Measurements from ENCODE around the gene PLEK. TPM values are rescaled to one million over a fixed set of nuclear protein-coding genes. Genes with fewer than 3 reads are reported as not detected.
"Not testable (repeated sequence)": the region's sequence is repeated elsewhere in the genome, so short reads cannot be mapped to it uniquely, and the experiment has no call there.

Gene PLEK
- total RNA-seq, 1 experiment from 2014 or later = not detected

DNA sequence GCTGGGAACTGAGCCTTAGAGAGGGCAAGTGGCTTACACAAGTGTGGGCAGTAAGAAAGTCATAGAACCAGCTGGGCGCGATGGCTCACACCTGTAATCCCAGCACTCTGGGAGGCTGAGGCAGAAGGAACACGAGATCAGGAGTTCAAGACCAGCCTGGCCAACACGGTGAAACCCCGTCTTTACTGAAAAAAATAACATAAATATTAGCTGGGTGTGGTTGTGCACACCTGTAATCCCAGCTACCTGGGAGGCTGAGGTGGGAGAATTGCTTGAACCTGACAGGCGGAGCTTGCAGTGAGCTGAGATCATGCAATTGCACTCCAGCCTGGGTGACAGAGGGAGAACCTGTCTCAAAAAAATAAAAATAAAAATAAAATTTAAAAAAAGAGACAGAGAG, 13.7 kb downstream of the PLEK start:
- in situ Hi-C loops (cut with HindIII; ENCODE audit: low sequenced_read_pairs); DNase-seq (ENCODE audit: low spot score): not testable (repeated sequence)

DNA sequence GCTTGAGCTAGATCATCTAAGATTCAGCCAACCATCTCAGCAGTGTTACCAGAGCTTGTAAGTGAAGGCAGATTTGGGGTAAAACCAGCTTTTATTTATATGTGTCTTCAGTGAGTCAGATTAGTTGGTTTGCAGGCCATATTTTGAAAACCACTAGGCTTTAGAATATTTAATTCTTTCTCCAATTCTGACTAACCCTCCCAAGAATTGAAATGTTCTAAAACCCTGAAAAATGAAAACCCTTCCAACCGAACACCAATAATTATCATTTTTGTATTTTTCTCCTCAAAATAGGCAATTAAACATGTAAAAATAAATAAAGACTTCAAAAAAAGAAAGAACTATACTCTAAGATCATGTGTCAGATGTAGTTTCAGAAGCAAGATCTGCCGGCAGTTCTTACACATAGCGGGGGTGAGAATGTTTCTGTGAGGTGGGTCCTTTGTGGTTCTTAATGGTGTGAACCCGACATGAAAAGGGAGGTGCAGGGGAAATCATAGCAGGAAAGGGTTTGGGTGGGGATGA, 14.2 kb downstream of the PLEK start:
- in situ Hi-C loops (cut with HindIII; ENCODE audit: low sequenced_read_pairs) = no loop called here
- no peak for DNase-seq (ENCODE audit: low spot score)

DNA sequence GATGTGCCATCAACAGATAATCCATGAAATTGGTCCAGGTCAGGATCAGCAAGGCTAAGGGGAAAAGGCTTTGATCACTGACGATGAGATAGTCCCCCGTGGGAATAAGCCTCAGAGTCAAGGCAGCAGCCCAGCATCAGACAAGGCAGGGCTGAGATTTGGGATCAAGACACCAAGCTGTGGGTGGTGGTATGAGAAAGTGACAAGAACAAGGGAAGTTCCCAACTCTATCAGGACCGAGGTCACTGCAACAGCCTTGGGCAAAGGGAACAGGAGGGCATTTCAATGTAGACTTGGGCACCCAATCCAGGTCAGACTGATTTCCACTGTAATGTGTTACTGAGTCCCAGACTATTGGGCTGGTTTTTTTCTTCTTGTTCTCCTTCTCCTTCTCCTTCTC, 18.7 kb downstream of the PLEK start:
- DNase-seq (ENCODE audit: low spot score) = no peak
- in situ Hi-C loops (cut with HindIII; ENCODE audit: low sequenced_read_pairs) = no loop called here

DNA sequence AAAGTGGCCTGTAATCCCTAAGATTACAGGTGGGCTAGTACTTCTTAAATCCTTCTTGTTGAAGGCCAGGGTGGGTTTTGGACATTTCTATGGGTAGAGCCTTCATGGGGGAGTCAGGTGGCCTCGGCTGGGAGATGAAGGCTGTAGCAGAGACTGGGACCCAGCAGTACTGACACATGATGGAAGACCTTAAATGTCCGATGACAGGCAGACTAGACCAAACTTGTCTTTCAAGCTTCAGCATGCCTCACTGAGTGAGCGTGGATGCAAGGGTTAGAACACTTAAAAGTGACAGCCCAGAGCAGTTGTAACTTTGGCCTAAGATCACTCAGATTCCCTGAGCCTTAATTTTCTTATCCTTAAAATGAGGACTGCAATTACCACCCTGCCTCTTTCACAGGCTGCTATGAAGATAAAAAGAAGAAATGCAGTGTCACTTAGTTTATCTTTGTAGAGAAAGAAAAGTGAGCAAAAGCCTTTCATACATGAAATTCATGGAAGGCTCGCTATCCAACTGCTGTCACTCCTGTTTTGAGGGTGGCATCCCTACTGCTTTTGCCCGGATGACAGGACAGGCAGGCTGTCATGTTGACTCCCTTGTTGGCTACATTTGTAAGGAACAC, 19.5 kb downstream of the PLEK start:
- in situ Hi-C loops (cut with HindIII; ENCODE audit: low sequenced_read_pairs) = no loop called here
- DNase-seq (ENCODE audit: low spot score) = no peak

DNA sequence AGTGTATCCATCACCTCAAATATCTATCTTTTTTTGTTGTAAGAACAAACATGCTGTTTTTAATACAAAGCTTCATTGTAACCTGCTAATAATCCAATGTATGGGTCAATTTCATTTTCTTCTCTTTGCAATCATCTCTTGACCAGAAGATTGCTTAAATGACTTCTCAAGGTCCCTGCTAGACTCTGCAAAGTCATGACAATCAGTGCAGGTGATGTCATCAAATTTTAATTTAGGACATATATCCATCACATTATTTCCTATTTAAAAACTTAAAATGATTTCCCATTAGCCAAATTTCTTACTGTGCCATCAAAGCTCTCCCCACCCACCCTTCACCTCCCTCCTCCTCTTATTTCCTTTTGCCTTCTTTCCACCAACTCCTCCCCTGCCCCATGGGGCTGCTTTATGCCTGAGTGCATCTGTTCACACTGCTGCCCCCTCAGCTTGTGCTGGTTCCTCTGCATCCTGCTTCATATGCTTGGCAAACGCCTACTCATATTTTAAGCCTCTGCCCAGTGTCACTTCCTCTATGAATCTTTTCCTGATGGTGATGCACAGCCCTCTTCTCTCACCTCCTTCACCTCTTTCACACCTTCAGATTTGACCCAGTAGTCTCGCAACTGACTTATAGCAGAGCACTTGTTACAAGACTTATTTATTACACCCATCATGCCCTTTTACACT, 20.3 kb downstream of the PLEK start:
- no peak for DNase-seq (ENCODE audit: low spot score)
- in situ Hi-C loops (cut with HindIII; ENCODE audit: low sequenced_read_pairs) = no loop called here

DNA sequence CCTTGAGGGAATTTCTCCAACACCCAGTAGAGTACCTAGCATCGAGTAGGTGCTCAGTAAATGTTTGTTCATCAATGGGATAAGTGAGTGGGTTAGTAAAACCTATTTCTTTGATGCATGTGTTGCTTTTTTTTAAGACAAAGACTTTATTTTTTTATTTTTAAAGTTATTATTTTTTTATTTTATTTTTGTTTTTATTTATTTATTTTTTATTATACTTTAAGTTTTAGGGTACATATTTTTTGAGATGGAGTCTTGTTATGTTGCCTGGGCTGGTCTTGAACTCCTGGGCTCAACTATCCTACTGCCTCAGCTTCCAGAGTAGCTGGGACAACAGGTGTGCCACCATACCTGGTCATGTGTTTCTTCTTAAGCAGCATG, 20.8 kb downstream of the PLEK start:
- in situ Hi-C loops (cut with HindIII; ENCODE audit: low sequenced_read_pairs) = no loop called here

DNA sequence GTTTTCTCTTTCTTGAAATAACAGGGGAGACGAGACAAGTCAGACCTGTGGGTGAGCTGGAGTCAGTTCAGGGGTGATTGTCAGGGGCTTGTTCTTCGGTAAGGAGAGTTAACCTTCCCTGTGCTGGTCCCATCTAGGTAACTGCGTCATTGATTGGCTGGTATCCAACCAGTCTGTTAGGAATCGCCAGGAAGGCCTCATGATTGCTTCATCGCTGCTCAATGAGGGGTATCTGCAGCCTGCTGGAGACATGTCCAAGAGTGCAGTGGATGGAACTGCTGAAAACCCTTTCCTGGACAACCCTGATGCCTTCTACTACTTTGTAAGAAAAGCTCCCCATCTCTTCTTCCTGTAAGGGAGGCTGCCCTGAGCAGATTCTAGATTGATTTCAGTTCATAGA, 21.3 kb downstream of the PLEK start:
- DNase-seq (ENCODE audit: low spot score) = no peak
- in situ Hi-C loops (cut with HindIII; ENCODE audit: low sequenced_read_pairs) = no loop called here

More for the DNA sequence above, 20.8 kb downstream of the PLEK start:
- DNase-seq (ENCODE audit: low spot score) = no peak

DNA sequence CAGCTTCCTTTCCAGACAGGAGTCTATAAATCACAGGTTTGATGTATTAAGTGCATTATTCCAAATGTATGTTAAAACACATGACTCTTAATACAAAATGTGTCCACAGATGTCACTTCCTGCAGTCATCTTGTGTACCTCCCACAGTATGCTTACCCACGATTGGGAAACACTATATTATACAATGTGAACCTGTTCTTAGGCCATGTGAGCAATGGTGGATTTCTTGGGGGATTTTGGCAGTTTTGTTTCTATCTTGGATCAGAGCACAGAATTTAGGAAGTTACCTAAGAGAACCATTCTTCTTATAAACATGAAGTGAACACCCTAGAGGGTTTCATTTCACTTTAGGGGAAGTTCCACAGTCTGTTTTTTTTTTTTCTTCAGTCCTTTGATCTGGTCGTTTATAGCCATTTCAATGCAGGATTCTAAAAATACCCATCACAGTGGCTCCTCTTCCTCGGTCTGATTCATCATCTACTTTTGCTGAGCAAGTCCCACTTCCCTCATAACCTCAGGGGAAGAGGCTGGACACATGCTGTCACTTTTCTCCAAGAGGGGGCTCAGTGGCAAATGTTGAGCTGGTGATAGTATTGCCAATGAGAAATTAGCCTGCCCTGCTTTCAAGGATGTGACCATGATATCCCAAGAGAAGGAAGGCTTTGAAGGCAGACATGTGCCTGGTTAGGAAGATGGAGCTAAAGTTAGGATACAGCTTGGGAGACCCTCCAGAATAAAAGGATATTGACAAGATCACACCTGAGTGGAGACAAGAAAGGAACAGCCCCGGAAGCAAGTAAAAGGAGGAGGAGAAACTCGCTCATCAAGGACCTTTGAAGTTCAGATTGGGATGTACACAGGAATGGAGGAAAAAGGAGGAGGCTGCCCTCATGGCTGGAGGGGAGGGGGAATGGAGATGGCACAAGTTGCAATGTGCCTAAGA, 22.6 kb downstream of the PLEK start:
- in situ Hi-C loops (cut with HindIII; ENCODE audit: low sequenced_read_pairs) = no loop called here
- DNase-seq (ENCODE audit: low spot score) = no peak

DNA sequence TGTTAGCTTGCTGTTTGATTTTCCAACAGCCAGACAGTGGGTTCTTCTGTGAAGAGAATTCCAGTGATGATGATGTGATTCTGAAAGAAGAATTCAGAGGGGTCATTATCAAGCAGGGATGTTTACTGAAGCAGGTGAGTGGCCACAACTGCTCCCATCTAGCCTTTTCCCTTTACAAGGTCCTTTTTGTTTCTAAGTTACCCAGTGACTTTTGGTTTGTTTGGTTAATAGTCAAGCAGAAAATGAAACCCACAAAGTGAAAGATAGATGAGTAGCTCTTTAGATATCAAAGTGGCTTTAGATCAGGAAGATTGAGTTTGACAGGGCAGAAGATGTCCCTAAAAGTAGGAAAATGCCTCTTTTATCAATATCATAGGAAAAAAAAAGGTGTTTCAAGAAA, 23.3 kb downstream of the PLEK start:
- in situ Hi-C loops (cut with HindIII; ENCODE audit: low sequenced_read_pairs) = no loop called here
- no peak for DNase-seq (ENCODE audit: low spot score)

DNA sequence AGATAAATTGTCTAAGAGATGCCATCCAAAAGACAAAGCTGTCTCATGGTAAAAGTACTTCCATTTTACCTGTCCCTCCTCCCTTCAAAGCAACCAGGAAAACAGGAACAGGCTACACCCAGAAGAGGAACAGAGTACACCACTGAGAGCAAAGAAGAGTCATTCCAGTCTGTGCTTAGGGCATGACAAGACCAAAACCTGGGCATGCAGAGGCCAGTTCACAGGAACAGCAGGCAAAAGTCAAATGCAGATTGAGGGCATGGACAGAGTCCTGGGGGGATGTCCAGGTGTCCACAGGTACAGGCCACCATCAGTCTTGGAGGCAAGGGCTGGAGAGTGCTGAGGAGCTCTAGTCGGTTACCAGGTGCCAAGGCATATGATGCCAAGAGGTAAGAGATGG, 23.7 kb downstream of the PLEK start:
- DNase-seq (ENCODE audit: low spot score) = peak; percentile 24
- in situ Hi-C loops (cut with HindIII; ENCODE audit: low sequenced_read_pairs) = no loop called here

DNA sequence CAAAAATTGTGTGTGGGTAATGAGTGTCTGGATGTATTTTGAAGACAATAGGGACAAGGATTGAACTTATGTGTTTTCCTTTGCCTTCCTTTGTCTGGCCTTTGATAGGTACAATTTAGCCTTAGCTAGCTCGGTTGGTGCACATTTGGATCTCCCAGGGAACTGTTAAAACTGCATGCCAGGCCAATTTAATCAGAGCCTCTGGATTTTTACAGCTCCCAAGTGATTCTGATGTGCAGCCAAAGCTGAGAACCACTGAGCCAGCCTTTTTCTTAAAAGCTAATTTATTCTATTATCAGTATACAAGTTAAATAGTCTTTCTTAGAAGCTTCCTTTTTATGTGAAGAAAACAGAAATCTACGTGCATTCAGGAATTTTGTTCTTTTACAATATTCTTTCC, 25.0 kb downstream of the PLEK start:
- peak; percentile 33 for DNase-seq (ENCODE audit: low spot score)

DNA sequence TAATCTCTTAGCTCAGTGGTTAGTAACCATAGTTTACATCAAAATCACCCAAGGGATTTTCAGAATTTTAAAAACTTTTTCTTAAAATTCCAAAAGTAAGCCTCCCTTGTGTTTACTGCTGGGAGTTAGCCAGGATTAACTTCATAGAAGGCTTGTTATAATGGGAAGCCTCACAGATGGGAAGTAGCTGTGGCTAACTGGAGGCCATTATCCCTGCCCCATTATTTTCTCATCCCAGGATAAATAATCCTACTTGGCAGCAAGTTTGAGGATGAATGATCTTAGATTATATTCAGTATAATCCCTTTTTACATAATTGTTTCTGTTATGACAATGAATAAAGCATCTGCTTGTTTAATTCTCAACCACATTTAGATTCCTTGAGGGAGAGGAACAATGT, 25.5 kb downstream of the PLEK start:
- in situ Hi-C loops (cut with HindIII; ENCODE audit: low sequenced_read_pairs) = no loop called here
- no peak for DNase-seq (ENCODE audit: low spot score)

More for the DNA sequence above, 25.0 kb downstream of the PLEK start:
- in situ Hi-C loops (cut with HindIII; ENCODE audit: low sequenced_read_pairs) = no loop called here

DNA sequence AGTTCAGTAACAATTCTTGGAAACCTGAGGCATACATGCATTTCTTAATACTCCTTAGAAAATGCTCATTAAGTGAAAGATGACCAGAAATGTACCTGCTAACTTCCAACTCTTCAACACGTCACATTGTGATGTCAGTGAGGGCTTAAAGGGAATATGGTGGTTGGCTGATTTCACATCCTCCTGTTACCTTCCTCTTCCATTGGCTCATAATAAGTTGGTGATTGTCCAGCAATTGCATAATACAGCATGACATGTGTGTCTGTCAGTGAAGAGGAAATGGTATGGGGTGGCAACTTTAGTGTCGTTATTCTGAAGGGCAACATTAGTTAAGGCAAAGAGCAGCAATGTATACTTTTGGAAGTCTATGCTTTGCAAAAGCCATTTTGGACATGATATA, 26.0 kb downstream of the PLEK start:
- no peak for DNase-seq (ENCODE audit: low spot score)

DNA sequence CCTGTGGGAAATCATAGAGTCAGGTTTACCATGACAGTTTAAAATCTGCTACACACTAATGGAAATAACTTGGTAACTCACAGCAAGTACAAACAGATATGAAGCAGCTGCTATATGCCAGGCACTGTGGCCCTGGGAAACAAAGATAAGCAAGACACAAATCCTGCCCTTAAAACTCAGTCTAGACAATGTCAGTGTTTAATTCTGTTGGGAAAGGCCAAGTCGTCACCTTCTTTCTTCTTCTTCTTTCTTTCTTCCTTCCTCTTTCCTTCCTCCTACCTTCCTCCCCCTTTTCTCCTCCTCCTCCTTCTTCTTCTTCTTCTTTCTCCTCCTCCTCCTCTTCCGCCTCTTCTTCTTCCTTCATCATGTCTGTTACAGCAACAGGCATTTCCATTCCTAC, 26.8 kb downstream of the PLEK start:
- no peak for DNase-seq (ENCODE audit: low spot score)
- in situ Hi-C loops (cut with HindIII; ENCODE audit: low sequenced_read_pairs) = no loop called here

More for the DNA sequence above, 26.0 kb downstream of the PLEK start:
- in situ Hi-C loops (cut with HindIII; ENCODE audit: low sequenced_read_pairs) = no loop called here

DNA sequence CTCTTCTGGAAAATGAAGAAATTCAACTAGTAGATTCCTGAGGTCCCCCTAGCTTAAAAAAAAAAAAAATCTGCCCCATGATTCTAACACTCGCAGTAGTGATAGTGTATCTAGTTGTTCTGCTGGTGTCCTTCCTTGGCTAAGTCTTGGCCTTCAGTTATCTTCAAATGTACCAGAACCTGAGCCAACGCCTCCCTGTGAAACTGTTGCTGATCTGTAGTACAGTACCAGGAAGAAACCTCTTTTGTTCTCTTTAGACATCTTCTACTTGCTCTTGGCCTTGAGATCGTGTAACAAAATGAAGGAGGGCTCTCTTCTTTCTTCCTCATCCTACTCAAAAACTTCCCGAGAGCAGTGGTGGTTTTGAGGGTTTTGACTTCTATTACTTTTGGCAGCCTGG, 31.0 kb downstream of the PLEK start:
- no peak for DNase-seq (ENCODE audit: low spot score)
- in situ Hi-C loops (cut with HindIII; ENCODE audit: low sequenced_read_pairs) = no loop called here

DNA sequence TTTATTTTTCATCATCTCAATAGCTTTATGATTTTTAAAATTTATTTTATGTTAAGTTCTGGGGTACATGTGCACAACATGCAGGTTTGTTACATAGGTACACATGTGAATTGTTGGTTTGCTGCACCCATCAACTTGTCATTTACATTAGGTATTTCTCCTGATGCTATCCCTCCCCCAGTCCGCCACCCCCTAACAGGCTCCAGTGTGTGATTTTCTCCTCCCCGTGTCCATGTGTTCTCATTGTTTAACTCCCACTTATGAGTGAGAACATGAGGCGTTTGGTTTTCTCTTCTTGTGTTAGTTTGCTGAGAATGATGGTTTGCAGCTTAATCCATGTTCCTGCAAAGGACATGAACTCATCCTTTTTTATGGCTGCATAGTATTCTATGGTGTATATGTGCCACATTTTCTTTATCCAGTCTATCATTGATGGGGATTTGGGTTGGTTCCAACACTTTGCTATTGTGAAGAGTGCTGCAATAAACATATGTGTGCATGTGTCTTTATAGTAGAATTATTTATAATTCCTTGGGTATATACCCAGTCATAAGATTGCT, 32.7 kb downstream of the PLEK start:
- in situ Hi-C loops (cut with HindIII; ENCODE audit: low sequenced_read_pairs); DNase-seq (ENCODE audit: low spot score): not testable (repeated sequence)

DNA sequence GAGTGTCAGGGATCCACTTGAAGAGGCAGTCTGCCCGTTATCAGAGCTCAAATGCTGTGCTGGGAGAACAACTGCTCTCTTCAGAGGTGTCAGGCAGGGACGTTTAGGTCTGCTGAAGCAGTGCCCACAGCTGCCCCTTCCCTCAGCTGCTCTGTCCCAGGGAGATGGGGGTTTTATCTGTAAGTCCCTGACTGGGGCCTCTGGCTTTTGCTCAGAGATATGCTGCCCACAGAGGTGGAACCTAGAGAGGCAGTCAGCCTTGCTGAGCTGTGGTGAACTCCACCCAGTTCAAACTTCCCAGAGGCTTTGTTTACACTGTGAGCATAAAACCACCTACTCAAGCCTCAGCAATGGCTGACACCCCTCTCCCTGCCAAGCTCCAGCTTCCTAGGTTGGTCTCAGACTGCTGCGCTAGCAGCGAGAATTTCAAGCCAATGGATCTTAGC, 38.1 kb downstream of the PLEK start:
- no peak for DNase-seq (ENCODE audit: low spot score)
- in situ Hi-C loops (cut with HindIII; ENCODE audit: low sequenced_read_pairs) = no loop called here

DNA sequence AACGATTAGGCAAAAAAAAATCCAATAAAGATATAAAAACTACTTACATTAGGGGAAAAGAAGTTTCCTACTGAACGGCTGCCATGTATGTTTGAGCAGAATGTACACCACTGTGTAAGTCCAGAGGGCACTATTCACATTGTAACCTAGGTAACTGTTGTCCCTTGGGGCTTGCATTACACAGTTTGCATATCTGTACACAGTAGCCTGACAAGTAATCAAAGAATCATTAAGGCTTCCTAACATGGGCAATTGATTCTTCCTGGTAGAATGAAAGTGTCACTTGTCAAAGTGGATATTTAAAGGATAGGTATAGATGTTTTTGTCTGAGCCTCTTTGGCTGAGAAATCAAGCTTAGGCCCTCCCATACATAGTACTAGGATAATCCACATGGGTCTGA, 39.1 kb downstream of the PLEK start:
- no peak for DNase-seq (ENCODE audit: low spot score)
- in situ Hi-C loops (cut with HindIII; ENCODE audit: low sequenced_read_pairs) = no loop called here

Data from G401 (cell line).